GM18907 (cell line): ENCODE measurements around the gene SLC51A.
"Not testable (repeated sequence)": the region's sequence is repeated elsewhere in the genome, so short reads cannot be mapped to it uniquely, and the experiment has no call there.

ENCODE experiments used
- ATAC-seq: cut with Tn5 transposase; IDR thresholded peaks from one replicate; pipeline ENCODE4 v1.9.1; 2021; ENCODE audit warnings: mild to moderate bottlenecking, moderate library complexity; ENCODE audit not compliant: unreplicated experiment

The SLC51A gene

GRCh38 chr3:196237203-196237602 is 20.9 kb downstream of the SLC51A start:
- no peak for ATAC-seq

- ATAC-seq: no peak
Observed at GRCh38 chr3:196238612-196239560, 22.6 kb downstream of the SLC51A start.

- ATAC-seq: no peak
Observed at GRCh38 chr3:196240424-196240823, 24.1 kb downstream of the SLC51A start.

- no peak for ATAC-seq
Observed at GRCh38 chr3:196241704-196242103, 25.4 kb downstream of the SLC51A start.

GRCh38 chr3:196244166-196244565 is 27.8 kb downstream of the SLC51A start:
- ATAC-seq: not testable (repeated sequence)

GRCh38 chr3:196246612-196247308 is 30.4 kb downstream of the SLC51A start:
- ATAC-seq: no peak

- ATAC-seq: no peak
Observed at GRCh38 chr3:196251918-196252317, 35.6 kb downstream of the SLC51A start.

- ATAC-seq: no peak
Observed at GRCh38 chr3:196254376-196255283, 38.3 kb downstream of the SLC51A start.

GRCh38 chr3:196255776-196256175 is 39.4 kb downstream of the SLC51A start:
- no peak for ATAC-seq

- ATAC-seq: no peak
Observed at GRCh38 chr3:196260784-196261183, 44.5 kb downstream of the SLC51A start.

- ATAC-seq: no peak
Observed at GRCh38 chr3:196263819-196264218, 47.5 kb downstream of the SLC51A start.

- ATAC-seq: no peak
Observed at GRCh38 chr3:196268284-196269163, 52.2 kb downstream of the SLC51A start.

GRCh38 chr3:196270499-196270898 is 54.2 kb downstream of the SLC51A start:
- ATAC-seq: no peak

- no peak for ATAC-seq
Observed at GRCh38 chr3:196272826-196273225, 56.5 kb downstream of the SLC51A start.

GRCh38 chr3:196273655-196274054 is 57.3 kb downstream of the SLC51A start:
- no peak for ATAC-seq

- ATAC-seq: peak; percentile 73
Observed at GRCh38 chr3:196274585-196274984, 58.3 kb downstream of the SLC51A start.

GRCh38 chr3:196275126-196275525 is 58.8 kb downstream of the SLC51A start:
- ATAC-seq: peak; percentile 2

GRCh38 chr3:196280689-196281440 is 64.5 kb downstream of the SLC51A start:
- ATAC-seq: no peak

GRCh38 chr3:196281962-196282361 is 65.6 kb downstream of the SLC51A start:
- ATAC-seq: no peak
